Kidney tubule cell (primary cell): ENCODE measurements around the gene NKX2-3.

ENCODE experiments used
- DNase-seq: peaks from one replicate; pipeline ENCODE4 v3.0.0-alpha.2; 2018; ENCODE audit warnings: low spot score

NKX2-3 gene

DNA sequence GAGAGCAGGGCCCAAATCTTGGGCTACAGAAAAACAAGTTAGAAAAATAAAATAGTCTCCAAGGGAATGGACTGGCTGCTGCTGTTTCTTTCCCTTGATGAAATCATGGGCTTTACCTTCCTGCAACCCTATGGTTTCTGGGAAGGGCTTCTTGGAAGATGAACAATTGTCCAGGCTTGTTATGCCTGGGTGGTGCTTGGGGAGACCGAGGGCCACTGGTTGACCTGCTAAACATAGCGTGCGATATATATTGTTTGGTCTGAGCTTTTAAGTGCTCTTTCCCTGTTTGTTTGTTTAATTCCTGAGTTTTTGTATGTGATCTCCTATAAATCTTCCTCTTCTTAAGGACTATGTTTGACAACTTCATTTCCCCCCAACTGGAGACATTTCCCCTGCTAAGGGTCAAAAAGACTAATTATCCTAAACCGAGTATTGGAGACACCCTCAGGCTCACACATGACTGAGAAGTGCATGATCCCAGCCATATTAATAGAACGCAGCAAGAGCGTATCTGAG lies 49.6 kb downstream of the NKX2-3 start:
- DNase-seq, result no peak

DNA sequence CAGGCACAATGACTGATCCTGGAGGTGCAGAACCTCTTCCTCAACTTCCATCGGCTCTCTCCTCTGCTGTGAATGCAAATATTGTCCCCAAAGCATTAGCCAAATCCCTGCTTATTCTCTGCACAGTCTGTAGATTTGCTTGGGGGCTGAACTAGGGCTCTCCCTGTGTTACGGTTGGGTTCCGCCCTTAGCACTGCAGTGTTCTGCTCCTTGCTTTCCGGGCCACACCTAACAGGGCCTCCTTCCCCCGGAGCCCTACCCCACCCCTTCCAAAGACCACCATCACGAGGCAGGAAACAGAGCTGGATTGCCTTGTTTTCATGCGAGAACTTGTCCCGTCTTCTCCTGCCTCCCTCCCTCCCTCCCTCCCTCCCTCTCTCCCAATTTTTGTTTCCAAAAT lies 50.9 kb downstream of the NKX2-3 start:
- DNase-seq, result no peak
